ENCODE measurements around the gene MID1IP1. TPM values are rescaled to one million over a fixed set of nuclear protein-coding genes. Genes with fewer than 3 reads are reported as not detected.

The MID1IP1 gene
- total and polyA plus RNA-seq, 2 donors (not counting 1 experiment from before 2014, with no cell fraction given): 25.7 to 132 TPM

GRCh38 chrX:38803588-38804431, 2.6 kb downstream of the MID1IP1 start:
- peaks cover 3% of the 10 kb centered on the region for H3K4me1 ChIP-seq (ENCODE audit: control insufficient read depth, extremely low read depth, insufficient read depth, low read length)
- peak; percentile 63 to 81 for DNase-seq (ENCODE audit: low read depth in 2 of 2)
- peaks cover 32% of the 10 kb centered on the region for H3K79me2 ChIP-seq (ENCODE audit: control insufficient read depth, insufficient read depth, low read length)
- H3K4me3 ChIP-seq (replicated peaks in 1 of 4; ENCODE audit: control extremely low read depth in 1 of 4, insufficient read depth in 1 of 4, low read depth in 3 of 4, low read length in 4 of 4): peak overlapping the region; percentile 62 to 87 (median 73)
- H3K27me3 ChIP-seq (ENCODE audit: control insufficient read depth, insufficient read depth, low read length): no peaks in the 10 kb centered on the region
- H3K9me3 ChIP-seq (ENCODE audit: control insufficient read depth, insufficient read depth, low read depth, low read length): no peaks in the 10 kb centered on the region
- H3K36me3 ChIP-seq (ENCODE audit: control insufficient read depth, insufficient read depth, low read length): no peaks in the 10 kb centered on the region
- no peaks in the 10 kb centered on the region for H4K20me1 ChIP-seq (ENCODE audit: control insufficient read depth, extremely low read depth, insufficient read depth, low read length)
- H3K4me2 ChIP-seq (ENCODE audit: extremely low read depth, insufficient read depth, low read length): peak overlapping the region; percentile 51
- peak overlapping the region; percentile 68 for H3K27ac ChIP-seq (ENCODE audit: insufficient read depth, low read length)
- no peak overlapping the region for H2AFZ ChIP-seq (ENCODE audit: low read length)
- TF ChIP-seq EZH2 (IDR thresholded peaks at IDR 0.05; ENCODE audit: low read length, missing control alignments): no peak
- TF ChIP-seq, protein P1, sequence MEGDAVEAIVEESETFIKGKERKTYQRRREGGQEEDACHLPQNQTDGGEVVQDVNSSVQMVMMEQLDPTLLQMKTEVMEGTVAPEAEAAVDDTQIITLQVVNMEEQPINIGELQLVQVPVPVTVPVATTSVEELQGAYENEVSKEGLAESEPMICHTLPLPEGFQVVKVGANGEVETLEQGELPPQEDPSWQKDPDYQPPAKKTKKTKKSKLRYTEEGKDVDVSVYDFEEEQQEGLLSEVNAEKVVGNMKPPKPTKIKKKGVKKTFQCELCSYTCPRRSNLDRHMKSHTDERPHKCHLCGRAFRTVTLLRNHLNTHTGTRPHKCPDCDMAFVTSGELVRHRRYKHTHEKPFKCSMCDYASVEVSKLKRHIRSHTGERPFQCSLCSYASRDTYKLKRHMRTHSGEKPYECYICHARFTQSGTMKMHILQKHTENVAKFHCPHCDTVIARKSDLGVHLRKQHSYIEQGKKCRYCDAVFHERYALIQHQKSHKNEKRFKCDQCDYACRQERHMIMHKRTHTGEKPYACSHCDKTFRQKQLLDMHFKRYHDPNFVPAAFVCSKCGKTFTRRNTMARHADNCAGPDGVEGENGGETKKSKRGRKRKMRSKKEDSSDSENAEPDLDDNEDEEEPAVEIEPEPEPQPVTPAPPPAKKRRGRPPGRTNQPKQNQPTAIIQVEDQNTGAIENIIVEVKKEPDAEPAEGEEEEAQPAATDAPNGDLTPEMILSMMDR (conservative IDR thresholded peaks at IDR 0.05 in 1 of 2, IDR thresholded peaks at IDR 0.05 in 1 of 2; ENCODE audit: low read depth in 1 of 2, low read length in 2 of 2): no peak
- H3K9ac ChIP-seq (ENCODE audit: insufficient read depth, low read length): peak overlapping the region; percentile 79

GRCh38 chrX:38804432-38804681, 3.1 kb downstream of the MID1IP1 start:
- DNase-seq (ENCODE audit: low read depth in 2 of 2): no peak
- Histone ChIP-seq H3K79me2 (ENCODE audit: control insufficient read depth, insufficient read depth, low read length) (peaks cover 32% of the 10 kb centered on the region), H3K9ac (ENCODE audit: insufficient read depth, low read length) (peak overlapping the region; percentile 79), H3K9me3 (ENCODE audit: control insufficient read depth, insufficient read depth, low read depth, low read length) (no peaks in the 10 kb centered on the region), H3K4me1 (ENCODE audit: control insufficient read depth, extremely low read depth, insufficient read depth, low read length) (peaks cover 3% of the 10 kb centered on the region), H3K4me2 (ENCODE audit: extremely low read depth, insufficient read depth, low read length) (peak overlapping the region; percentile 35), H4K20me1 (ENCODE audit: control insufficient read depth, extremely low read depth, insufficient read depth, low read length) (no peaks in the 10 kb centered on the region), H3K27ac (ENCODE audit: insufficient read depth, low read length) (peak overlapping the region; percentile 68), H3K4me3 (replicated peaks in 1 of 4; ENCODE audit: control extremely low read depth in 1 of 4, insufficient read depth in 1 of 4, low read depth in 3 of 4, low read length in 4 of 4) (peak overlapping the region; percentile 62 to 87 (median 73)), H3K27me3 (ENCODE audit: control insufficient read depth, insufficient read depth, low read length) (no peaks in the 10 kb centered on the region), H3K36me3 (ENCODE audit: control insufficient read depth, insufficient read depth, low read length) (no peaks in the 10 kb centered on the region), H2AFZ (ENCODE audit: low read length) (no peak overlapping the region)
- TF ChIP-seq, protein P1 (conservative IDR thresholded peaks at IDR 0.05 in 1 of 2, IDR thresholded peaks at IDR 0.05 in 1 of 2; ENCODE audit: low read depth in 1 of 2, low read length in 2 of 2): no peak
- TF ChIP-seq EZH2 (IDR thresholded peaks at IDR 0.05; ENCODE audit: low read length, missing control alignments): no peak

- no peak for DNase-seq (ENCODE audit: low read depth in 2 of 2)
- H3K9ac ChIP-seq (ENCODE audit: insufficient read depth, low read length): peak overlapping the region; percentile 79
- H3K4me3 ChIP-seq (replicated peaks in 1 of 4; ENCODE audit: control extremely low read depth in 1 of 4, insufficient read depth in 1 of 4, low read depth in 3 of 4, low read length in 4 of 4): peak overlapping the region; percentile 62 to 87 (median 73)
- H3K27ac ChIP-seq (ENCODE audit: insufficient read depth, low read length): peak overlapping the region; percentile 68
- peaks cover 3% of the 10 kb centered on the region for H3K4me1 ChIP-seq (ENCODE audit: control insufficient read depth, extremely low read depth, insufficient read depth, low read length)
- H3K4me2 ChIP-seq (ENCODE audit: extremely low read depth, insufficient read depth, low read length): peak overlapping the region; percentile 58
- no peaks in the 10 kb centered on the region for H3K9me3 ChIP-seq (ENCODE audit: control insufficient read depth, insufficient read depth, low read depth, low read length)
- TF ChIP-seq, protein P1 (conservative IDR thresholded peaks at IDR 0.05 in 1 of 2, IDR thresholded peaks at IDR 0.05 in 1 of 2; ENCODE audit: low read depth in 1 of 2, low read length in 2 of 2): no peak
- TF ChIP-seq EZH2 (IDR thresholded peaks at IDR 0.05; ENCODE audit: low read length, missing control alignments): no peak
- no peaks in the 10 kb centered on the region for H4K20me1 ChIP-seq (ENCODE audit: control insufficient read depth, extremely low read depth, insufficient read depth, low read length)
- H3K79me2 ChIP-seq (ENCODE audit: control insufficient read depth, insufficient read depth, low read length): peaks cover 32% of the 10 kb centered on the region
- no peak overlapping the region for H2AFZ ChIP-seq (ENCODE audit: low read length)
- H3K36me3 ChIP-seq (ENCODE audit: control insufficient read depth, insufficient read depth, low read length): no peaks in the 10 kb centered on the region
- H3K27me3 ChIP-seq (ENCODE audit: control insufficient read depth, insufficient read depth, low read length): no peaks in the 10 kb centered on the region
Measured at GRCh38 chrX:38804682-38805431, 3.6 kb downstream of the MID1IP1 start.

Data from fibroblast of lung (primary cell).